Stimulated activated CD4-positive, alpha-beta T cell treated with anti-CD3 and anti-CD28 coated beads, Interleukin-2, amount 100 ng/mL, for 24 hours (primary cell): ENCODE measurements around the gene GNS.
"Not testable (repeated sequence)": the region's sequence is repeated elsewhere in the genome, so short reads cannot be mapped to it uniquely, and the experiment has no call there.

Experiments
- DNase-seq, 2 donors: peaks; one replicate each; pipeline ENCODE4 v3.0.0-alpha.2; 2020

GNS gene

GRCh38 chr12:64779354-64779974 is 20.3 kb upstream of the GNS start:
- DNase-seq = no peak

GRCh38 chr12:64775147-64775736 is 16.0 kb upstream of the GNS start:
- not testable (repeated sequence) for DNase-seq

GRCh38 chr12:64773386-64773785 is 14.2 kb upstream of the GNS start:
- DNase-seq = no peak

GRCh38 chr12:64767495-64767894 is 8.3 kb upstream of the GNS start:
- DNase-seq = no peak

GRCh38 chr12:64760808-64761573 is 1.8 kb upstream of the GNS start:
- no peak for DNase-seq

GRCh38 chr12:64757771-64758170 is 1.4 kb downstream of the GNS start:
- no peak for DNase-seq

GRCh38 chr12:64756376-64756775 is 2.8 kb downstream of the GNS start:
- no peak for DNase-seq

GRCh38 chr12:64753427-64753826 is 5.8 kb downstream of the GNS start:
- DNase-seq = no peak

GRCh38 chr12:64752833-64753238 is 6.4 kb downstream of the GNS start:
- DNase-seq = no peak

GRCh38 chr12:64752032-64752431 is 7.2 kb downstream of the GNS start:
- no peak for DNase-seq

- DNase-seq = no peak
Measured at GRCh38 chr12:64749461-64750200, 9.6 kb downstream of the GNS start.

- DNase-seq = no peak
Measured at GRCh38 chr12:64747695-64748094, 11.5 kb downstream of the GNS start.

- no peak for DNase-seq
Measured at GRCh38 chr12:64746663-64747062, 12.5 kb downstream of the GNS start.

- no peak for DNase-seq
Measured at GRCh38 chr12:64745980-64746379, 13.2 kb downstream of the GNS start.

- DNase-seq = no peak
Measured at GRCh38 chr12:64745259-64745807, 13.9 kb downstream of the GNS start.

- DNase-seq = no peak
Measured at GRCh38 chr12:64744422-64745258, 14.6 kb downstream of the GNS start.

GRCh38 chr12:64743206-64743605 is 16.0 kb downstream of the GNS start:
- no peak for DNase-seq

GRCh38 chr12:64742416-64742815 is 16.8 kb downstream of the GNS start:
- no peak for DNase-seq

- DNase-seq = no peak
Measured at GRCh38 chr12:64740646-64741045, 18.6 kb downstream of the GNS start.

GRCh38 chr12:64739778-64740177 is 19.4 kb downstream of the GNS start:
- no peak for DNase-seq

GRCh38 chr12:64737539-64737938 is 21.7 kb downstream of the GNS start:
- DNase-seq = peak in 1 of 2 donors; percentile 13

GRCh38 chr12:64736771-64737170 is 22.4 kb downstream of the GNS start:
- DNase-seq = no peak
